ENCODE results near the gene EIF4EBP2.

Gene EIF4EBP2

DNA sequence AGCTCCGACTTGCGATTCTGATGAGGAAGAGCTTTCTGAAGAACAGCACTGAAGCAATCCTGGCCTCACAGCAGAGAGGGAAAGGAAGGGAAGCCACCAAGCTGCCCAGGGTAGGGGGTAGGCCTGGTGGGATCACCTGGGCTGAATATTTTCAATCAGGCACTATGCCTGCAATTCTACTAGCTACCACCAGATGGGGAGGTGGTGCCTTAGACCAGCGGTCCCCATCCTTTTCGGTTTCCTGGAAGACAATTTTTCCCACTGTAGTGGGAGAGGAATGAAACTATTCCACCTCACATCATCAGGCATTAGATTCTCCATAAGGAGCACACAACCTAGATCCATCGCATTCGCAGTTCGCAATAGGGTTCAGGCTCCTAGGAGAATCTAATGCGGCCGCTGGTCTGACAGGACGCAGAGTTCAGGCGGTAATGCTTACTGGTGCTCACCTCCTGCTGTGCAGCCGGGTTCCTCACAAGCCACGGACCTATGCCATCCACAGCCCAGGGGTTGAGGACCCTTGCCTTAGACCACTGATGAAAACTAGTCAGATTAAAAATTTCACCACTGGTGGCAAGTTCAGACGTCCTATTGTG is 24.3 kb upstream of the EIF4EBP2 start:
- peak in 3 of 4 experiments; percentile 36 to 58 (median 51) for DNase-seq

DNA sequence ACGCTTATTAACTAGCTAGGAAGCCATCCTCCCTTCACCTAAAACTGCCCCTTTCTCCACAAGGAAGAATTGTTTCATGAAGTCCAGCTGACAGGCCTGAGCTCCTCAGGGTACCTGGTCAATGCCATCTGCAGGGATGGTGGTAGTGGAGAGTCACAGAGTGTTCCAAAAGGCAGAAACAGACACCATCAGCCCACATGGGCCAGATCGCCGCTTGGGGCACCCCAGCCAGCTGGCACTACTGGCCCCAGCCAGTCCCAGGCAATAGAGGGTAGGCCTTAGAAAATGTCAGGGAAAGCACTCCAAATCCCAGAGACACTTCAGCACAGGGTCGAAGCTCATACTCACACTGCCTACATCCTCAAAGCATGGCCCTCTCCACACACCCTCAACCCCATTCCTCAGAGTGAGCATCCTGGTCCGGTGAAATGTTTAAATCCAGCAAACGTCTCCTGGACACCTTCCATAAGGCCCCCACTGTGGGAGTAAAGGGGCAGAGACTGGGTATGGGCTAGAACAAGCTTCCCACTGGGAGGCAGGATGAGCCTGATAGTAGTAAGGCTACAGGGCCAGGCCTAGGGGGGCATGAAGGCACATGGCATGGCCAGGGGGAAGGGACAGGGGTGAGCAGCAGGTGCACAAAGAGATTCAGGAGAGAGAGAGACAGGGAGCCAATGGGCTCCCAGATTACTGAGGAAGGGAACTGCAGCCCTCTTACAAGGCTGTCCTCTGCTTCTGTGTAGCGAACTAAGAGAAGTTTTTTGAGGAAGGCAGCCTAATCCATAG is 23.4 kb upstream of the EIF4EBP2 start:
- DNase-seq: no peak

DNA sequence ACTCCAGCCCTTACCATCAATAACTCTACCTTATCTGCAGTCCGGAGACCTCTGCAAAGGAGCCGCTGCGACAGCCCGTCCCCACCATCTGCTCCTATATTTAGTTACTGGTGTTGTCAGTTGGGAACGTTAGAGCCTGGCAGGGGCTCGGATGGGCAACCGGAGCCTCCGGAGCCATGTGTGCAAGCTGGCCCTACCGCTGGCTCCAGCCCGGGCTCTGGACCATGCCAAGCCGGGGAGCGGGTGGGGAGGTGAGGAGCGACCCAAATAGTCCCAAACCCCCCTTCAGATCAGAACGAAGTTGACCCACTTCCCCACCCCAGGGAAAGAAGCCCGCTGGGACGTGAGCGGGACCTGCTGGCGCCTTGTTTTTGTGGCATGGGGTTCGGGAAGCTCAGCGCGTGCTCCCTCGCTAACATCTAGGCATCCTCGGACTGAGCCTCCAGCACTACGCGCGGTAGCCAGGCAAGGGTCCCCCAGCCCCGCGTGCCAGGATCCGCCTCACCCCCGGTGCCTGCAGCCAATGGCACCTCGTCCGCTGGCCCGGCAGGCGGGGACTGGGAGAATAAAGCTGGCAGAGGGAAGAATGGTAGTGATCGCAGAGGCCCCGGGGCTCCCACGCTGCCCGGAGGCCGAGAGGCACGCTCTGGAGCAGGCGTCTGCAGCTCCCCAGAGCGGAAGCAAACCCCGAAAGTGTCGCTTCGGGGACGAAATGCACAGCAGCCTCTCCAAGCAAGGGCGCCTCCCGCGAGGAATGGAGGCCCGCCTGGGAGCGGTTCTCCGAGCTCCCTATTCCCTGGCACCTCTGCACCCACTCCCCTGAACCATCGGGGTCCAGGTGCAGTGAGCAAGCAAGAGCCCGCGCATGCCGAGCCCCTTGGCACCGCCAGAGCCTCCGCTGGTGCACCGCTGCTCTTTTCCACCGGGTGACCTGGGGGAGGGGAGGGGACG is 22.2 kb upstream of the EIF4EBP2 start:
- peak; percentile 38 to 70 (median 50) for DNase-seq

DNA sequence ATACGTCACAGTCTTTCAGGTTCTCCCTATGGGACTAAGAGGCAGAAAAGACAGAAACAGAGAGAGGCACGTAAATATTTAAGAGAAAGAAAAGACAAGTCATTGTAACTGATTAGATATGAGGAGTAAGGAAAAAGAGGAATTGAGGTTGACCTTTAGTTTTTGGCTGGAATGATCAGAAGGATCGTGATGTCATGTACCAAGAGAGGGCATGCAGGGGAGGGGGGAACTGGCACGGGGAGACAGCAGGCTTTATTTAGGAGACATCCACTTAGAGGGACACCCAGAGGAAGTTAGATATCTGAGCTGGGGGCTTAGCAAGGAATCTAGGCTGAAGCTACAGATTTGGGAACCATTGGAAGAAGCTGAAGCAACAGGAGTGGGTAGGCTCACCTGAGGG is 12.3 kb upstream of the EIF4EBP2 start:
- DNase-seq: no peak

DNA sequence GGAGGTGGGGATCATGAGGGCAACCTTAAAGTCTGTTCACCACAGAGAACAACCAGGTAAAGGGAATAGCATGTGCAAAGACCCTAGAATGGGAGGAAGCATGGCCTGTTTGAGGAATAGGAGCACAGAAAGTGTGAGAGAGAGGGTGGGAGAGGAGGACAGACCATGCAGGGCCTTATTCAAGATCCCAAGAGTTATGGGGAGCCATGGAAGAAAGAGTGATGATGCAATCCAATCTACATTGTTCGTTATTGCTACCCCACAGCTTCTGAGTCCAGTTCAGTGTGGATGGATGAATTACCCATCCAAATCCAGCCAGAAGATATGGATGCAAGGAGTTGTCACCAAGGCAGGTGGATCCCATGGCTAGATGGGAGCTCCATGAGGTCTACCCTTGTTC is 7.8 kb upstream of the EIF4EBP2 start:
- no peak for DNase-seq

DNA sequence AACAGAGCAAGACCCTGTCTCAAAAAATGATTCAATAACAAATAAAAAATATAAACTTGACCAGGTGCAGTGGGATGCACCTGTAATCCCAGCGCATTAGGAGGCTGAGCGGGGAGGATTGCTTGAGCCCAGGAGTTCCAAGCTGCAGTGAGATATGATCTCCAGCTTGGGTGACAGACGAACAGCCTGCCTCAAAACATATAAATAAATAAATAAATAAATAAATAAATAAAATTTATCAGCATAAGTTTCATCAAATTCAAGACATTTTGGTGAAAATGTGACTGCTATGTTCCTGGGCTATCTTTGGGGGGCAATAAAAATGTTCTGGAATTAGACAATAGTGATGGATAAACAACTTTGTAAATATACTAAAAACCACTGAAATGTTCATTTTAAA is 4.8 kb upstream of the EIF4EBP2 start:
- no peak for DNase-seq

DNA sequence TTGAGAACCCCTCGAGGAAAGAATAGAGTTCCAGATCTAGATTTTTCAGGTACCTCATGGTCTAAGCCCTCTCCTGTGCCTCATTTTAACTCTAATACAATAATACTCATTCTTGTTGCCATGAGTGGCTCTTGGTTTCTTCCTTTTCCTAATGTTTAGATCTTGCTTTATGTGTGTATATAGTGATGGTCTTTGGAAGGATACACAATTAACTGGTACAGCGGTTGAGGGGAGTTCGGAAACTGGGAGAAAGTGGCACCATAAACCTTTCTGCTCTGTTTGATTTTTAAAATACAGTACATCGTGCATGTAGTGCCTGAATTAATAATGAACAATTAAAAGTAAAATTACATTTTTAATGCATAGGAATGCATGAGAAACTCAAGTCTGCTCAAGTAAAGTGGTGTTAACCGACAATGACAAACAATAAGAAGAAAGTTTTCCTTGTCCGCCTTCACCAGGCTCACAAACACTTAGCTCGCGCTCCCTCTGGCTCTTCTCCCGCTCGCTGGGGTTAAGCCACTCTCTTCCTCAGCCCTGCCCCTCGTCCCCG is 386 bp upstream of the EIF4EBP2 start:
- no peak for DNase-seq

DNA sequence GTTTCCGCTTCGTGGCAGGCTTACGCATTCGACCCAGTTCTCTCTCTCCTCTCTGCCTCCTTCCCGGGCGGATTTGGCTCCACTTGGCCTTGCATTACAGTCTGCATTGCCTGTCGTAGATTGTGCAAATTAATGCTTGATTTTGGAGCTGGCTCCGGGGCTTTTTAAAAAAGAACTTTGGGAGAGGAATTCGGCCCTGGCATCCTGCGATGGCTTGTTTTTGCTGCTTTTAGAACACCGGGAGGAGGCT is 767 bp downstream of the EIF4EBP2 start:
- DNase-seq: peak in 1 of 4 experiments; percentile 45

DNA sequence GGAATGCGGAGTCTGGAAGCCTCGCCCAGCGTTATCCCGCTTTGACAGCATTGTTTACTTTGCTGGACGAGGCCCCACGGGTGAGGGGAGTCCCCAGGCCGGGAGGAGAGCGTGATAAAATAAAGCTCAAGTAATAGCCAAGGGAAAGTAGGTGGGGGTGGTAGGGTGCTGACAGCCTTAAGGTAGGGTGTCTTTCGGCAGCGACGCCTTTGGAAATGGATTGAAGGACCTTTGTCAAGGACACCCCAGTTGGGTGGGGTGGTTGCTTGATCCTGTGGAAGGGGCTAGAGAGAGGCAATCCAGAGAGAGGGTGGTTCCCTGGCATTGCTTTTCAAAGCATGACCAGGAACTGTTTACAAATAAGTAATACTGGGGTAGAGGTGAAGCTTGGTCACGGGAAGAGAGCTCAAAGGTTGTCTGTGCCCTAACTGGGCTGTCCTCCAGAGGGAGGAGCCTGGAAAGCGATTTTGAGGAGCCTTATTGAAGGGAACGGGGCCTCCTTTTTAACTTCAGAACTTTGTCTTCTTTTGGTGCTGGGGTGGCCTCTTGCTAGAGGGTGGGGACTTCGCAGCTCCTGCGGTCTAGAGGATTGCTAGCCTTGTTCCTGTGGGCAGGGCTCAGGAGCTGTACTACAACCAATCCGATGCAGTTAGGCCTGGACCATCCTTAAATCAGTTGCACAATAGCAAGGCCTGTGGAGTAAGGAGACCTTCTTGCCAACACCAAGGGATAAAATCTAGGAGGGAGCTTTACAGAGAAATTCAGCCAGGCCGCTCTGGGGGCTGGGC is 1.3 kb downstream of the EIF4EBP2 start:
- DNase-seq: peak; percentile 73 to 91 (median 87)

DNA sequence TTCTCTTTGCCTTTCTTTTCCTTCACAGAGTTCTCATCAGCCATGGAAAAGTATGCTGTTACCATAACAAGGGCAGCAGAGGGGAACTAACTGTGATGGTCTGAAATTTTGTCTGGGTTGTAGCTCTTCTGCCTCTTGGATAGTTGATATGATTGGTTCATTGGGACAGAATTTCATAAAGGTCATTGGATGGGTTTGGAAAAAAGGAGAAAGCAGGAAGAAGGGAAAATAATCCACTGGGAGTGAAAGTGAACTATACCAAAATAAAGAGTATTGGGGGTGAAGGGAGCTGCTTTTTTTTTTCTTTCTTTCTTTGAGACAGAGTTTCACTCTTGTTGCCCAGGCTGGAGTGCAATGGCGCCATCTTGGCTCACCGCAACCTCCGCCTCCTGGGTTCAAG is 5.8 kb downstream of the EIF4EBP2 start:
- no peak for DNase-seq

DNA sequence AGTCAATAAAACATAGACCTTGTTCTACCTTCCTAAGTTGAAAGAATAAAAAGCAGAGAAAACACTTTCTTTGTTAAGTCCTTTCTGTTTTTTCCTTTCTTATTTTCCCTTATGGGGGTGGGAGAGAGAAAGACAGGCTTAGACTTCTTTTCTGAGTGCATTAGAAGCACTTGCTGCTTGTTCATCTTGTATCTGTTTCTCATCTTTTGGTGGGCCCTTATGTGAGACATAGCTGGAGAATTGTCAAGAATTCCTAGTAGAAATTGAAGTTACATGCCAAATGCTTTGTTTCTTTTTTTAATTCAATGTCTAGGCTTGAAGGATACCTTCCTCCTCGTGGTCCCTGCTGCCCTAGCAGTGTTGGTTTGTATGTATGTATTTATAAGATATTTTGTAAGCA is 6.7 kb downstream of the EIF4EBP2 start:
- DNase-seq: no peak

DNA sequence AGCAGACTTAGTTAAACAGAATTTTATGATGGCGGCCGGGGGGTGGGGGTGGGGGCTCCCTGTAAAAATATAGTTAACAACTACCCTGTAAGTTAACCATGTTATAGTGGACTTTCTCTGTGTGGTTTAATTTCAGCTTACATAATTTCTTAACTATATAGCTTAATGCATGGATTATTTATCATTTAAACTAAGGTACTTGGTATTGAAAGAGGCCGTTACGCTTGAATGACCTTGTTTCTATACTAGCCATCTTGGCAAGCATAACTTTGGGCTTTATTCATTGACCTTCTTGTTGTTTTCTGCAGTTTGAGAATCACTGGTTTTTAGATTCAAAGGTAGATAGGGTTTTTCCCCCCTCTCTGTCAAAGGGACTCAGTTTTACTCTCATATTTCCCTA is 8.4 kb downstream of the EIF4EBP2 start:
- DNase-seq: no peak

DNA sequence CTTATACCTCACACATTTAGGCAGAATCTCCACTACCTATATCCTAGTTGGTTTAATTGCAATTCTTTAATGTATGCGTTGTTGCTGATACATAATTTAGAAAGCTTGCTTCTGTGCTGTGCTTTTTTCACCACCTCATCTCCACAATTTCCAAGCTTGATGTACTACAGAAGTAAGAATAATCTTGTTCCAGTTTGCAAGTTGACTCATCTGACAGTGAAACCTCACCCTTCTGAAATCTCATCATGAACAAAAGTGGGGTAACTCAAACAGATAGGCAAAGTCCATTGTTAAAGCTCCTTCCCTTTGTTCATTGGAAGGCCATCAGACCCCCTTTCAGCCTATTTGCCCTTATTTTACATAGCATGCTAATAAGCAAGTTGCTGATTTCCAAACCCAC is 13.6 kb downstream of the EIF4EBP2 start:
- DNase-seq: no peak

DNA sequence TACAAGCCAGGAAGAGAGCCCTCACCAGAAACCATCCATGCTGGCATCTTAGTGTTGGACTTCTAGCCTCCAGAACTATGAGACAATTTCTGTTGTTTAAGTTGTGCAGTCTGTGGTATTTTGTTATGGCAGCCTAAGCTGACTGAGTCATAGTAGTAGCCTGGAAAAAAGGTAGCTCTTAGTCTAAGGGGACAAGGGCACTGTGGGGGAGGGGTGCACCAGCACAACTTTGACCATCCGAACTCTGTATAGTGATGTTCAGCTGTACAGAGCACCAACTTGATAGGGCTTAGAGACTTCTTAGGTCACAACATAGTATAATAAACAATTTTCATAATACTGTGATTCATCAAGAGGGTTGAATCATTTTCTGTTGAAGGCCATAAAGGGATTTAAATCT is 14.3 kb downstream of the EIF4EBP2 start:
- DNase-seq: no peak

DNA sequence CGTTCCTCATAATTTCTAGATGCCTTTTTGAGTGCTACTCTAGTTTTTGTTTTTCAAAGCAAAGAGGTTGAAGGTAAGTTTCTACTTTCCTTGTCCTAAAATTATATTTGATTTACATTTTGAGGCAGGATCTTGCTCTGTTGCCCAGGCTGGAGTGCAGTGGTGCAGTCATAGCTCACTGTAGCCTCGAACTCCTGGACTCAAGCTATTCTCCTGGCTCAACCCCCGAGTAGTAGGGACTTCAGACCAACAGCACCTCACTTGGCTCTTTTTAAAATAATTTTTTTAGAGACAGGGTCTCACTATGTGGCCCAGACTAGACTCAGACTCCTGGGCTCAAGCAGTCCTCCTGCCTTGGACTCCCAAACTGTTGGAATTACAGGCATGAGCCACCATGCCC is 14.8 kb downstream of the EIF4EBP2 start:
- no peak for DNase-seq

DNA sequence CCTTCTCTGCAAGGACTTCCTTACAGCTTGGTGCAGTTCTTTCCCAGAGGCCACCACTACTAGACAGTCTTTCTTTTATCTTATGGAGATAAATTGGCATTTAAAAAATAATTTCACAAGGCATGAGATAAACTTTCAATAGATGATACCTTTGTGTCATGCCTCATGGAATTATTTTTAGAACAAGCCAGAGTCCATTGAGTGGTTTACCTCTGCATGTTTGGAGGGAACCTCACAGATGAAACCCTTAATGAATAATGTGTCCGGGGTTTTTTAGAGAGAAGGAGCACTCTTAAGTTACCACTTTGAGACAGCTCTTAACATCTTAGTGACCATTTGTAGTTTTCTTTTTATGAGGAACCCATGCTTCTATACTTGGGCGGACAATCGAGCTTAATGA is 20.4 kb downstream of the EIF4EBP2 start:
- DNase-seq: no peak

DNA sequence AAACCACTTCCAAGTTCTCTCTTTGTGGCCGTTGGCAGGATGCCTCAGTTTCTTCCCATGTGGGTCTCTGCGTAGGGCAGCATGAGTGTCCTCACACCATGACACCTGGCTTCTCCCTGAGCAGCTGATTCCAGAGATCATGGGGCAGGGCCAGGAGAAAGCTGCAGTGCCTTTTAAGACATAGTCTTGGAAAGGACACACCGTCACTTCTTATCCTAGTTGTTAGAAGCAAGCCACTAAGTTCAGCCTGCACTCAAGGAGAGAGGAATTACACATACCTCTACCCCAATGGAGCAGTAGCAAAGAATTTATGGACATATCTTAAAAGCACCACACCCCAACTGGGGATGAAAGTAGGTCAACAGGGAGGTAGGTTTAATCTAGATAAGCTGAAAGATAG is 21.2 kb downstream of the EIF4EBP2 start:
- no peak for DNase-seq

DNA sequence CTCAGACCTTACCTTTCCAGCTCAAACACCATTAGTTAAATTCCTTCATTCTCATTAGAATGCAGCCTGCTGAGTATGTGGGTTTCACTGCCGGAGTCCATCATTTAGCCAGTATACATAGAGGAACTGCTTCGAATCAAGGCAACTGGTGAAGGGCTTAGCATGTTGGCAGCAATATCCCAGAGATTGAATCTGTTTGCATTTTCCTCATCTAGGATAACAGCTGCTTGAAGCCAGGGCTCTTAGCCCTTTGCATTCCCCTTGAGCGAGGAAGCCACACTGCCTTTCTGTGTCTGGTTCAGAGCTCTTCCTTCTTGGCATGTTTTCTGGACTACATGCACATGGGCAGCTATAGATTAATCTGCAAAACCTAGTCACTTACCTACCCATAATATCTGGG is 22.9 kb downstream of the EIF4EBP2 start:
- no peak for DNase-seq

DNA sequence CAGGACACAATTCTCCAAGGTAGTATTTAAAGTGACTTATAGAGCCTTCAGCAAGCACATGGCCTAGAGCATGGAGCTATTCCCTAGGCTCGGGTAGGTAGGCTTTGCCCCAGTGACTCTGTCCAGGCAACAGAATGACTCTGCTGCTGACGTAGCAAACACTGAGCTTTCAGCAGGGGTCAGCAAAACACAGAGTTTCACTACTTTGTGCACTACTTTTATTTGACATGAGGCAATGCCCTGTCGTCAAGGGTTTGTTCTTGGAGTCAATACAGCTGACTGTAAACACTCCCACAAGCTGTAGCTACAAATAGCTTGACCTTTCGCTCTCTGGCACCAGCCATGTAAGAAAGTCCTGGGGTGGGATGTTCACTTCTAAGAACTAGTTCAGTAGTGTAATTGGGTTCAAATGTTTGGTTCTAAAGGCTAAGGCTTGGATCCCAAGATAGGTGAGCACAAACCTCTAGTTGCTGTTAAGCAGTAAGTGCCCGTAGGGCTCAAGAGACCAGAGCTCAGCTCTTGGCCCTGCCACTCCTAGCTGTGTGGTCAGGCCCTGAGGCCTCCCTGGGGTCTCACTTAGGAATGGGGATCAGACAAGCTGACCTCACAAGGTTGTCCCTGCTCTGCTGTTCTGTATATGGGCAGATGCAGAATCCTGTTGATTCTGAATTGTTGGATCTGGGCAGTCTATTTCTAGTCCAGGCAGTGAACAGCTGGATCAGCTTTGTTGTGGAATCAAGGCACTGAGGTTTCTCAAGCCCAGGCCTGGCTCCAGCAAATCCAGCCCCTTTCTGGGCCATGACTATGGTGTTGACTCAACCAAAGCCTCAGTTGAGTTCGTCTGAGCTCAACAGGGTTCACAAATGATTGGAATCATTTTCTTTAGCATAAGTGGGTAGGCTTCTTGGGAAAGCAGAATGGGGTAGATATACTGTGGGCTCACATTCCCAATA is 26.8 kb downstream of the EIF4EBP2 start:
- DNase-seq: peak; percentile 65 to 89 (median 74)

DNA sequence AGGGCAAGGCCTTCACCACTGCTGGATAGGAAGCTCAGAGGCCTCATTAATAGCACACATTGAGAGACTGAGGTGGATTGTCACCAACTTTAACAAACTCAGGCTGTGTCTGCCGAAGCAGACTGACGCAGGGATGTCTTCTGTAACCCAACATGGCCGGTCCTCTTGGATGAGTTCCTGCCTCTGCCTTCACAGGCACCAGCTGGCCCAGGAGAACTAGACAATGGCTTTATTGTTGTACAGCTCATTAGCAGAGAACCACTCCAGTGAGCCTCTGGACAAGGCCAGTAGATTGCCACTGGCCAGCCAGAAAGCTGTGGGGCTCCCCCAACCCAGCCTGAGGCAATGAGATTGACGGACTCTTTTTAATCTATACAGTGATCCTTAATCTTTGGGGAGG is 28.2 kb downstream of the EIF4EBP2 start:
- no peak for DNase-seq

DNA sequence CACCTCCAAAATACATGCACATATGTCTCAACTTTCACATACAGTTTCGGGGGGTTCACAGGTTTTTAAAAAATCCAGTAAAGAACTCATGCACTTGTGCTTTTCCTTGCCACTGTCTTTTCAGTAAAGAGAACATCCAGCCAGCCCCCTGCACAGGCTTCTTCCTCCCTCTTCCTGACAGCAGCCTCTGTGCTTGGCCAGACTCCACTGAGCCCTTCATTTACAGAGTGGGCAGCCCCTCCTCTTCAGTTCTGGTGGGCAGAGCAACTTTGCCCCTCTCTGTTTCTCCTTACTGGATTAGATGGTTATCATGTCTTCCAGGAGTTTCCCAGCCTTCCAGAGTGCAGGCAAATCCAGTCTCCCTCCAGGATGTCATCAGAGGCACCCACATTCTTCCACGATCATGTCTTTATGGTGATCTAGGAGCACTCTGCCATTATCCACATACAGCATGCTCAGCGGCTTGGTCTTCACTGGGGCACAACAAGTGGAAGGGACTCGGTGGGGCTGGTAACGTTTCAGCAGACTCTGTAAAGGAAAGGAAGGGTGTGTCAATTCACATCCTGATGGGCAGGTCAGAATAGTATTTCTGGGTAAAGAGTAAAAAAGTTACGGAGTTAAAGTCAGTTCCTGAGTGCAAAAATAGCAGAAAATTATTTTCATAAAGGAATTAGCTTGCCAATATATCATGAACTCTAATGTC is 28.8 kb downstream of the EIF4EBP2 start:
- no peak for DNase-seq
